Breast epithelium (tissue), 3 donors: ENCODE results near the gene GALM.

ENCODE experiments used
- POLR2A ChIP-seq: fragments of 450-650 bp; IDR thresholded peaks from one replicate; pipeline ENCODE4 v1.6.1; 2016; ENCODE audit warnings: antibody characterized with exemption, mild to moderate bottlenecking, moderate library complexity
- POLR2AphosphoS5 ChIP-seq, 3 donors: sonication (generic); formaldehyde crosslinking; IDR thresholded peaks; one replicate each; pipeline ENCODE4 v1.6.1; 2017; ENCODE audit warnings: antibody characterized with exemption in 3 of 3
- TF ChIP-seq, protein P1 (sequence below), 3 donors: fragments of 450-650 bp; IDR thresholded peaks; one replicate each; pipeline ENCODE4 v1.5.1; 2016 to 2017; ENCODE audit warnings: antibody characterized with exemption in 3 of 3, mild to moderate bottlenecking in 3 of 3, moderate library complexity in 3 of 3

DNA sequence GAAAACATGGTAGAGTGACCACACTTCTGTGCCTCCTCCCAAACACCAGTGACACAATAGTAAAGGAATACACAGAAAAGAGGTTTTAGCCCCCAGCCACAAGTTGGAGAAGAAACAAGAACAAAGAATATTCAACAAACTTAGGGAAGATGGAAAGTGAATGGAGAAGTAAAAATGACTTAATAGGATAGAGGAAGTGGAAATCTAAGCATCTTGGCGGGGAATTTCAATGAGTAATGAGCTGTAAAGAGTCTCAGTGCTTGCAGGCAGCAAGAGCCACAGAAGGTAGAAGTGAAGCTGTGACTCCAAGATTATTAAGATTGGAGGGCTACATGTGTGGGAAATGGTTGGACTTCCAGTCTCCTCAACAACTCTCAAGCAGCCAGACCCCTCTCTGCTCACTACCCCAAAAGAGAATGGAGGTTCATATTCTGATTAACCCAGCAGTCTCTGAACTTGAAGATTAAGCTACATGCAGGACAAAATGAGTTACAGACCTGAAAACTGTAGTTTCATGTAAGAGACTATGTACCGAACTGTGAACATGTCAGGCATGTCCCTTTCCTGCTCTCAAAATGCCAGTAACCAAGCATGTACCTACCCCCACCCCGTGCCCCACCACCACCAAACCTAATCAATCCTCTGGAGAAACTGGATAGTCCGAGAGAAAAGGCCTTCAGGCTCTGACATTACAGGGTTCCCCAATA, 46.3 kb upstream of the GALM start:
- TF ChIP-seq, protein P1, sequence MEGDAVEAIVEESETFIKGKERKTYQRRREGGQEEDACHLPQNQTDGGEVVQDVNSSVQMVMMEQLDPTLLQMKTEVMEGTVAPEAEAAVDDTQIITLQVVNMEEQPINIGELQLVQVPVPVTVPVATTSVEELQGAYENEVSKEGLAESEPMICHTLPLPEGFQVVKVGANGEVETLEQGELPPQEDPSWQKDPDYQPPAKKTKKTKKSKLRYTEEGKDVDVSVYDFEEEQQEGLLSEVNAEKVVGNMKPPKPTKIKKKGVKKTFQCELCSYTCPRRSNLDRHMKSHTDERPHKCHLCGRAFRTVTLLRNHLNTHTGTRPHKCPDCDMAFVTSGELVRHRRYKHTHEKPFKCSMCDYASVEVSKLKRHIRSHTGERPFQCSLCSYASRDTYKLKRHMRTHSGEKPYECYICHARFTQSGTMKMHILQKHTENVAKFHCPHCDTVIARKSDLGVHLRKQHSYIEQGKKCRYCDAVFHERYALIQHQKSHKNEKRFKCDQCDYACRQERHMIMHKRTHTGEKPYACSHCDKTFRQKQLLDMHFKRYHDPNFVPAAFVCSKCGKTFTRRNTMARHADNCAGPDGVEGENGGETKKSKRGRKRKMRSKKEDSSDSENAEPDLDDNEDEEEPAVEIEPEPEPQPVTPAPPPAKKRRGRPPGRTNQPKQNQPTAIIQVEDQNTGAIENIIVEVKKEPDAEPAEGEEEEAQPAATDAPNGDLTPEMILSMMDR (IDR thresholded peaks at IDR 0.05), result no peak
- TF ChIP-seq POLR2A, result no peak
- TF ChIP-seq POLR2AphosphoS5 (IDR thresholded peaks at IDR 0.05), result no peak
